Adrenal gland (tissue), 12 donors: Measurements from ENCODE around the gene PTPMT1. TPM values are rescaled to one million over a fixed set of nuclear protein-coding genes. Genes with fewer than 3 reads are reported as not detected.
"Not testable (repeated sequence)": the region's sequence is repeated elsewhere in the genome, so short reads cannot be mapped to it uniquely, and the experiment has no call there.

Experiments
- DNase-seq, 7 donors: peaks; one replicate each; pipeline ENCODE4 v3.0.0-alpha.2; 2019 to 2020
- H3K27ac ChIP-seq, 5 donors: fragments of 200-600 bp; sonication (generic) in 4 of 5; 1 replicate in 3 of 5; 2 replicates in 2 of 5; pipeline versions ENCODE4 v1.5.1 to v1.8.0; 2016 to 2020; ENCODE audit warnings: mild to moderate bottlenecking in 1 of 5
- H3K27me3 ChIP-seq: fragments of 200-600 bp; 2 replicates; pipeline ENCODE4 v1.8.0; 2021
- H3K36me3 ChIP-seq, 2 donors: fragments of 200-600 bp; replicated peaks in 1 of 2; 1 replicate in 1 of 2; 2 replicates in 1 of 2; pipeline versions ENCODE4 v1.5.1 to v1.8.0; 2018 to 2022
- H3K4me1 ChIP-seq, 2 donors: fragments of 200-600 bp; replicated peaks in 1 of 2; 1 replicate in 1 of 2; 2 replicates in 1 of 2; pipeline versions ENCODE4 v1.5.1 to v1.8.0; 2018 to 2021
- H3K4me3 ChIP-seq, 4 donors: fragments of 200-600 bp; sonication (generic) in 3 of 4; one replicate each; pipeline ENCODE4 v1.5.1; 2016 to 2018
- H3K9me3 ChIP-seq, 3 donors: fragments of 200-600 bp; sonication (generic) in 1 of 3; replicated peaks in 1 of 3; 1 replicate in 2 of 3; 2 replicates in 1 of 3; pipeline versions ENCODE4 v1.5.1 to v1.8.0; 2016 to 2021
- POLR2A ChIP-seq, 2 donors: fragments of 450-650 bp; IDR thresholded peaks; one replicate each; pipeline ENCODE4 v1.6.1; 2017; ENCODE audit warnings: antibody characterized with exemption in 2 of 2, mild to moderate bottlenecking in 2 of 2, moderate library complexity in 1 of 2
- WGBS, 4 donors: extraction: QIAGEN DNeasy Blood & Tissue Kit in 2 of 4; methylation state at CpG; one replicate each; pipeline versions ENCODE4 v1.1.5 to v1.1.7; 2013 to 2017; 5-methylcytosine and 5-hydroxymethylcytosine counted together
- intact Hi-C, 2 donors: fragments of 100-400 bp; cut with DNase I; formaldehyde crosslinking; loops; one replicate each; pipeline versions ENCODE4 v1.14.1 to v1.15.0; 2022 to 2023
- polyA plus RNA-seq, 3 donors: library from polyadenylated mRNA; stranded (reverse); fragments of 200-250 nt in 2 of 3; fragments of 350-450 nt in 1 of 3; fragmentation: Illumina TruSeq in 1 of 3; extraction: RNeasy Lipid Tissue Mini Kit (QIAGEN cat#74804) in 1 of 3; gene quantifications; one replicate each; pipeline ENCODE4 v1.2.3, GENCODE V29; 2013 to 2014
- total RNA-seq, 9 donors: library from RNA; depleted of rRNA in 4 of 9; stranded (reverse); fragments of >200 nt in 4 of 9; fragments of 120-200 nt in 1 of 9; fragmentation: NEBNext Ultra II Directional in 1 of 9; extraction: Animal tissue kit (Norgen Biotek cat#: 25700) in 1 of 9; gene quantifications; one replicate each; pipeline versions ENCODE4 v1.1.0 to v1.2.4, GENCODE V29; 2013 to 2023
- TF ChIP-seq, protein P1 (sequence below), 6 experiments: fragments of 450-650 bp in 4 of 6; fragments of 200-600 bp in 2 of 6; sonication (generic) in 1 of 6; IDR thresholded peaks; 1 replicate in 5 of 6; 2 replicates in 1 of 6; pipeline versions ENCODE4 v1.5.1 to v1.8.0; 2016 to 2021; ENCODE audit warnings: antibody characterized with exemption in 6 of 6, mild to moderate bottlenecking in 2 of 6, moderate library complexity in 1 of 6
- donor health status: healthy with polysubstance abuse.
- donor health status: Bipolar disorder and iron deficiency.
- donor health status: DM: yes; HTN: yes; CAD: no.
- donor health status: DM: no; HTN: no; CAD: no.
- donor health status: DM: no; HTN: no; CAD: no.
- donor health status: DM: yes; HTN: yes; CAD: no.

PTPMT1 gene
- total and polyA plus RNA-seq, 12 donors: 52.1 to 180 (median 85.6) TPM

DNA sequence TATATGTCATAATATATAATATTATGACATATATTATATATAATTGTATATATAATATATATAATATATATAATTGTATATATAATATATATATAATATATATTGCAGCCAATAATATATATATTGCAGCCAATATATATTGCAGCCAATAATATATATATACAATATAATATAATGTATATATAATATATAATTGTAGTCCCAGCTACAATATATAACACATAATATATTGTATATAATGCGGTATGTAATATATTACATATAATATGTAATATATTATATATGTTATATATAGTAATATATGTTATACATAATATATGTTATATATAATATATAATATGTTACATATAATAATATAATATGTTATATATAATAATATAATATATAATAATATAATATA is 6.7 kb upstream of the PTPMT1 start:
- 83 to 99% (median 94%) methylated on average over 1 of the region's 1 CpG for whole genome bisulfite sequencing, 4 donors
- Histone ChIP-seq H3K9me3 (no peaks in the 10 kb centered on the region), H3K27me3 (no peaks in the 10 kb centered on the region), H3K4me3 (no peak overlapping the region), H3K4me1 (no peaks in the 10 kb centered on the region), H3K36me3 (no peaks in the 10 kb centered on the region), H3K27ac (no peak overlapping the region)
- TF ChIP-seq POLR2A (IDR thresholded peaks at IDR 0.05): no peak
- TF ChIP-seq, protein P1, sequence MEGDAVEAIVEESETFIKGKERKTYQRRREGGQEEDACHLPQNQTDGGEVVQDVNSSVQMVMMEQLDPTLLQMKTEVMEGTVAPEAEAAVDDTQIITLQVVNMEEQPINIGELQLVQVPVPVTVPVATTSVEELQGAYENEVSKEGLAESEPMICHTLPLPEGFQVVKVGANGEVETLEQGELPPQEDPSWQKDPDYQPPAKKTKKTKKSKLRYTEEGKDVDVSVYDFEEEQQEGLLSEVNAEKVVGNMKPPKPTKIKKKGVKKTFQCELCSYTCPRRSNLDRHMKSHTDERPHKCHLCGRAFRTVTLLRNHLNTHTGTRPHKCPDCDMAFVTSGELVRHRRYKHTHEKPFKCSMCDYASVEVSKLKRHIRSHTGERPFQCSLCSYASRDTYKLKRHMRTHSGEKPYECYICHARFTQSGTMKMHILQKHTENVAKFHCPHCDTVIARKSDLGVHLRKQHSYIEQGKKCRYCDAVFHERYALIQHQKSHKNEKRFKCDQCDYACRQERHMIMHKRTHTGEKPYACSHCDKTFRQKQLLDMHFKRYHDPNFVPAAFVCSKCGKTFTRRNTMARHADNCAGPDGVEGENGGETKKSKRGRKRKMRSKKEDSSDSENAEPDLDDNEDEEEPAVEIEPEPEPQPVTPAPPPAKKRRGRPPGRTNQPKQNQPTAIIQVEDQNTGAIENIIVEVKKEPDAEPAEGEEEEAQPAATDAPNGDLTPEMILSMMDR (IDR thresholded peaks at IDR 0.05): no peak
- DNase-seq: no peak
- intact Hi-C loops: no loop called here

DNA sequence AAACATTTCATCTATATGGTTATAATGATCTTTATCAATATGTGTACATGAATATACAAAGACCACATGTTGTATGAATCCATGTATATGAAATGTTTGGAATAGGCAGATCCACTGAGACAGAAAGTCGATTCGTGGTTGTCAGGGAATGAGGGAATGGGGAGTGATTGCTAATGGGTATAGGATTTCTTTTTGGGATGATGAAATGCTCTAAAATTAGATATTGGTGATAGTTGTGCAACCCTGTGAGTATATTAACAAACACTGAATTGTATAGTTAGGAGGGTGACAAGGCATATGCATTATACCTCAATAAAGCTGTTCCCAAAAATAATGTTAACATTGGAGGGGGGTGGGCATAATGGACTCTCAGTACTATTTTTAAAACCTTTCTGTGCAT is 5.0 kb upstream of the PTPMT1 start:
- Histone ChIP-seq H3K27me3 (no peaks in the 10 kb centered on the region), H3K9me3 (no peaks in the 10 kb centered on the region), H3K4me3 (no peak overlapping the region), H3K4me1 (peaks cover 0 to 8% of the 10 kb centered on the region in 2 donors), H3K36me3 (no peaks in the 10 kb centered on the region), H3K27ac (no peak overlapping the region)
- WGBS, 4 donors: 78 to 95% (median 86%) methylated on average over 2 of the region's 2 CpGs
- intact Hi-C loops: no loop called here
- TF ChIP-seq, protein P1 (IDR thresholded peaks at IDR 0.05): no peak
- TF ChIP-seq POLR2A (IDR thresholded peaks at IDR 0.05): no peak
- no peak for DNase-seq

DNA sequence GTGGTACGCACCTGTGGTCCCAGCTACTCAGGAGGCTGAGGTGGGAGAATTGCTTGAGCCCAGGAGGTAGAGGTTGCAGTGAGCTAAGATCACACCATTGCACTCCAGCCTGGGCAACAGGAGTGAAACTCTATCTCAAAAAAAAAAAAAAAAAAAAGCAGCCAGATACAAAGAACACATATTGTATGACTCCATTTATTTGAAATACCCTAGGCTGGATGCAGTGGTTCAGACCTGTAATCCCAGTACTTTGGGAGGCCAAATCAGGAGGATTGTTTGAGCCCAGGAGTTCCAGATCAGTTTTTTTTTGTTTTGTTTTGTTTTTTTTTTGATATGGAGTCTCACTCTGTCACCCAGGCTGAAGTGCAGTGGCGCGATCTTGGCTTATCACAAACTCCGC is 3.0 kb upstream of the PTPMT1 start:
- H3K4me3 ChIP-seq, H3K27me3 ChIP-seq, DNase-seq, H3K36me3 ChIP-seq, H3K27ac ChIP-seq, intact Hi-C loops, H3K9me3 ChIP-seq: not testable (repeated sequence)
- peaks cover 0 to 18% of the 10 kb centered on the region in 2 donors for H3K4me1 ChIP-seq
- 93 to 99% (median 98%) methylated on average over 4 of the region's 4 CpGs for WGBS, 4 donors

DNA sequence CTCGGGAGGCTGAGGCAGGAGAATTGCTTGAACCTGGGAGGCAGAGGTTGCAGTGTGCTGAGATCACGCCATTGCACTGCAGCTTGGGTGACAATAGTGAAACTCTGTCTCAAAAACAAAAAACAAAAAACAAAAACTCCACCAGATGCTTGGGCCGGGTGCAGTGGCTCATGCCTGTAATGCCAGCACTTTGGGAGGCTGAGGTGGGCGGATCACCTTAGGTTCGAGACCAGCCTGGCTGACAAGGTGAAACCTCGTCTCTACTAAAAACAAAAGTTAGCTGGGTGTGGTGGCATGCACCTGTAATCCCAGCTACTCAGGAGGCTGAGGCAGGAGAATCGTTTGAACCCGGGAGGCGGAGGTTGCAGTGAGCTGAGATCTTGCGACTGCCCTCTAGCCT is 1.0 kb upstream of the PTPMT1 start:
- H3K9me3 ChIP-seq, intact Hi-C loops, H3K4me3 ChIP-seq, H3K27me3 ChIP-seq, H3K36me3 ChIP-seq, H3K27ac ChIP-seq: not testable (repeated sequence)
- DNase-seq: peak in 1 of 7 donors; percentile 30
- peaks cover 0 to 18% of the 10 kb centered on the region in 2 donors for H3K4me1 ChIP-seq
- WGBS, 4 donors: 92 to 97% (median 94%) methylated on average over 10 of the region's 10 CpGs

DNA sequence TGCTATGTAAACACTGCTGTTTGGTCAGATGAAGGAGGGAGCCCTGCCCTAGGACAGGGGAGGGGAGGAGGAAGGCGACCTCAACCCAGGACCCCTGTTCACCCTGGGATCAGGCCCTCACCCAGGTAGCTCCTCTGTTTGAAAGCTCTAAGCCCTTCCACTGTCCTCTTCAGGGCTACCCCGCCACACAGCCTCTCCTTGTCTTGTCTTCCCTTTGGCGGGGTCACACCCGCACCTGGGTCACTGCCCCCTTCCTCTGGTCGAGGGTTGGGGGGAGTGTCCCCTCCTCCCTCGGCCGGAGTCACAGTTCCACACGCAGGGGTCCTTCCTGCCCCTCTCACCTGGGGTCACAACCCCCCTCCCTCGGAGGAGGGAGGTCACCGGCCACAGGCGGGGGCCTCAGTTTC is 463 bp upstream of the PTPMT1 start:
- Histone ChIP-seq H3K4me3 (peak overlapping the region in 2 of 4 donors; percentile 98), H3K36me3 (peaks cover 0 to 3% of the 10 kb centered on the region in 2 donors), H3K27ac (peak overlapping the region in 3 of 5 donors; percentile 76 to 88 (median 83)), H3K9me3 (no peaks in the 10 kb centered on the region), H3K27me3 (no peaks in the 10 kb centered on the region), H3K4me1 (peaks cover 0 to 18% of the 10 kb centered on the region in 2 donors)
- DNase-seq: no peak
- 12 to 18% (median 15%) methylated on average over 9 to 11 of the region's 11 CpGs for WGBS, 4 donors
- intact Hi-C loops: no loop called here
- TF ChIP-seq, protein P1 (IDR thresholded peaks at IDR 0.05): no peak
- no peak for TF ChIP-seq POLR2A (IDR thresholded peaks at IDR 0.05)
